Ishikawa (cell line): Measurements from ENCODE around the gene SYCP2.

ENCODE experiments used
- EP300 ChIP-seq: IDR thresholded peaks from 2 replicates; pipeline ENCODE4 v1.6.1; 2012; ENCODE audit warnings: borderline replicate concordance
- FOXM1 ChIP-seq: IDR thresholded peaks from 2 replicates; pipeline ENCODE4 v1.6.1; 2012; ENCODE audit warnings: low read depth, borderline replicate concordance
- MAX ChIP-seq: IDR thresholded peaks from 2 replicates; pipeline ENCODE4 v1.6.1; 2012
- REST ChIP-seq: IDR thresholded peaks from 2 replicates; pipeline ENCODE4 v1.6.1; 2012; ENCODE audit warnings: low read depth, mild to moderate bottlenecking
- TEAD4 ChIP-seq: IDR thresholded peaks from 2 replicates; pipeline ENCODE4 v1.6.1; 2012

- TF ChIP-seq FOXM1 (no peak), REST (no peak), EP300 (no peak), MAX (no peak), TEAD4 (no peak)
Observed at GRCh38 chr20:59948828-59949720, 15.6 kb upstream of the SYCP2 start.
